PC-3 (cell line): Measurements from ENCODE around the gene DRD2. TPM values are rescaled to one million over a fixed set of nuclear protein-coding genes. Genes with fewer than 3 reads are reported as not detected.

Experiments
- ATAC-seq: fragments of 200-7000 bp; cut with Tn5 transposase; 2 replicates; pipeline ENCODE4 v1.9.1; 2020; ENCODE audit warnings: mild to moderate bottlenecking, moderate library complexity
- BruUV-seq: library from RNA; stranded (reverse); fragments of 400-500 nt; replicated peaks from 2 replicates; lab custom pipeline; 2021; lab: Mats Ljungman, UMichigan
- CTCF ChIA-PET: fragments of 300-600 bp; sonication (Branson Sonifier 250); formaldehyde crosslinking; loops from one replicate; lab custom pipeline; 2022; ENCODE audit warnings: antibody characterized with exemption; lab: Charles Lee
- POLR2A ChIA-PET: fragments of 300-600 bp; sonication (Branson Sonifier 250); formaldehyde crosslinking; loops from one replicate; lab custom pipeline; 2022; ENCODE audit warnings: antibody characterized with exemption; ENCODE audit not compliant: unreplicated experiment; lab: Charles Lee
- DNase-seq: peaks from one replicate; pipeline ENCODE4 v3.0.0-alpha.2; 2015
- H2AFZ ChIP-seq: fragments of 300-600 bp; sonication (generic); 2 replicates; pipeline ENCODE4 v1.6.0; 2016; ENCODE audit warnings: antibody characterized with exemption, low read length
- H3F3A ChIP-seq: fragments of 300-600 bp; sonication (generic); one replicate; pipeline ENCODE4 v1.6.0; 2017; ENCODE audit warnings: antibody characterized with exemption, low read length, control low read depth, mild to moderate bottlenecking; ENCODE audit not compliant: unreplicated experiment
- H3K27ac ChIP-seq: fragments of 300-600 bp; sonication (generic); 2 replicates; pipeline ENCODE4 v1.5.1; 2016; ENCODE audit warnings: mild to moderate bottlenecking, low read length
- H3K27me3 ChIP-seq: fragments of 300-600 bp; sonication (generic); 2 replicates; pipeline ENCODE4 v1.6.1; 2016; ENCODE audit warnings: low read length, mixed read lengths
- H3K36me3 ChIP-seq: fragments of 300-600 bp; sonication (generic); 2 replicates; pipeline ENCODE4 v1.6.1; 2016; ENCODE audit warnings: low read depth, mixed run types, low read length, mixed read lengths
- H3K4me1 ChIP-seq: fragments of 300-600 bp; sonication (generic); 2 replicates; pipeline ENCODE4 v1.5.1; 2016; ENCODE audit warnings: low read length; ENCODE audit not compliant: insufficient read depth
- H3K4me2 ChIP-seq: fragments of 300-600 bp; sonication (generic); 2 replicates; pipeline ENCODE4 v1.6.0; 2016; ENCODE audit warnings: low read length
- H3K4me3 ChIP-seq: fragments of 300-600 bp; sonication (generic); 2 replicates; pipeline ENCODE4 v1.5.1; 2016; ENCODE audit warnings: mild to moderate bottlenecking, low read length, mixed read lengths
- H3K79me2 ChIP-seq: fragments of 300-600 bp; sonication (generic); 2 replicates; pipeline ENCODE4 v1.6.1; 2017; ENCODE audit warnings: low read length, mixed read lengths
- H3K9ac ChIP-seq: fragments of 300-600 bp; sonication (generic); 2 replicates; pipeline ENCODE4 v1.6.0; 2016; ENCODE audit warnings: mild to moderate bottlenecking, low read length
- H3K9me2 ChIP-seq: fragments of 300-600 bp; sonication (generic); replicated peaks from 2 replicates; pipeline ENCODE4 v1.6.1; 2016; ENCODE audit warnings: mixed run types, low read length, mixed read lengths
- H3K9me3 ChIP-seq: fragments of 300-600 bp; sonication (generic); 2 replicates; pipeline ENCODE4 v1.6.1; 2016; ENCODE audit warnings: low read length, mixed read lengths
- H4K20me1 ChIP-seq: fragments of 300-600 bp; sonication (generic); 2 replicates; pipeline ENCODE4 v1.6.1; 2016; ENCODE audit warnings: low read length, mixed read lengths
- CTCF ChIP-seq: fragments of 300-600 bp; sonication (generic); conservative IDR thresholded peaks from 2 replicates; pipeline ENCODE4 v1.5.1; 2017; ENCODE audit warnings: antibody characterized with exemption, low read depth, mild to moderate bottlenecking, low read length
- EZH2 ChIP-seq: fragments of 300-600 bp; sonication (generic); IDR thresholded peaks from one replicate; pipeline ENCODE4 v1.6.1; 2017; ENCODE audit warnings: antibody characterized with exemption, mild to moderate bottlenecking, low read length; ENCODE audit not compliant: unreplicated experiment
- EZH2phosphoT487 ChIP-seq: fragments of 300-600 bp; sonication (generic); IDR thresholded peaks from 2 replicates; pipeline ENCODE4 v1.6.1; 2018; ENCODE audit warnings: mild to moderate bottlenecking, antibody characterized with exemption, low read length, borderline replicate concordance
- intact Hi-C: fragments of 100-400 bp; cut with micrococcal nuclease; formaldehyde crosslinking; loops from 2 replicates; pipeline ENCODE4 v1.9.0; 2023
- total RNA-seq: library from RNA; depleted of rRNA; stranded (reverse); fragments of >200 nt; gene quantifications from 2 replicates; pipeline ENCODE4 v1.2.3, GENCODE V29; 2014

The DRD2 gene
- total RNA-seq, 1 experiment from 2014 or later, result not detected

GRCh38 chr11:113467545-113467944, 7.7 kb downstream of the DRD2 start:
- Histone ChIP-seq H2AFZ (no peak overlapping the region), H3K27me3 (peaks cover 15% of the 10 kb centered on the region), H3F3A (no peaks in the 10 kb centered on the region), H3K36me3 (no peaks in the 10 kb centered on the region), H3K79me2 (no peaks in the 10 kb centered on the region), H3K4me1 (peaks cover 25% of the 10 kb centered on the region), H3K9me2 (no peaks in the 10 kb centered on the region), H3K9ac (no peak overlapping the region), H3K27ac (no peak overlapping the region), H3K4me2 (no peak overlapping the region), H4K20me1 (no peaks in the 10 kb centered on the region), H3K9me3 (no peaks in the 10 kb centered on the region), H3K4me3 (no peak overlapping the region)
- CTCF ChIA-PET, result no interaction called here
- POLR2A ChIA-PET, result no interaction called here
- DNase-seq, result no peak
- TF ChIP-seq EZH2phosphoT487, result no peak
- no peak for TF ChIP-seq CTCF
- TF ChIP-seq EZH2, result no peak
- ATAC-seq, result no peak
- no TSS peak for BruUV-seq
- intact Hi-C loops, result no loop called here

GRCh38 chr11:113465786-113466185, 9.4 kb downstream of the DRD2 start:
- peaks cover 25% of the 10 kb centered on the region for H3K4me1 ChIP-seq
- no TSS peak for BruUV-seq
- DNase-seq, result peak; percentile 74
- no peaks in the 10 kb centered on the region for H3K27me3 ChIP-seq
- no peak overlapping the region for H3K4me3 ChIP-seq
- H3K36me3 ChIP-seq, result no peaks in the 10 kb centered on the region
- ATAC-seq, result peak; percentile 49; the same call in 1 of the 2 replicates
- no peak overlapping the region for H2AFZ ChIP-seq
- no peak overlapping the region for H3K9ac ChIP-seq
- TF ChIP-seq EZH2phosphoT487 (no peak), CTCF (no peak), EZH2 (no peak)
- CTCF ChIA-PET, result no interaction called here
- POLR2A ChIA-PET, result no interaction called here
- peak overlapping the region; percentile 17; the same call in 1 of the 2 replicates for H3K4me2 ChIP-seq
- no peaks in the 10 kb centered on the region for H4K20me1 ChIP-seq
- no peak overlapping the region for H3K27ac ChIP-seq
- H3F3A ChIP-seq, result no peaks in the 10 kb centered on the region
- H3K9me2 ChIP-seq, result no peaks in the 10 kb centered on the region
- no peaks in the 10 kb centered on the region for H3K79me2 ChIP-seq
- H3K9me3 ChIP-seq, result no peaks in the 10 kb centered on the region
- intact Hi-C loops, result no loop called here

- H3K9me2 ChIP-seq, result no peaks in the 10 kb centered on the region
- no peak overlapping the region for H3K4me3 ChIP-seq
- H3K9me3 ChIP-seq, result no peaks in the 10 kb centered on the region
- H4K20me1 ChIP-seq, result no peaks in the 10 kb centered on the region
- POLR2A ChIA-PET, result no interaction called here
- peaks cover 25% of the 10 kb centered on the region for H3K4me1 ChIP-seq
- H3K27me3 ChIP-seq, result no peaks in the 10 kb centered on the region
- peak overlapping the region; percentile 6; the same call in 1 of the 2 replicates for H3K4me2 ChIP-seq
- H2AFZ ChIP-seq, result no peak overlapping the region
- H3F3A ChIP-seq, result no peaks in the 10 kb centered on the region
- no peak for TF ChIP-seq EZH2phosphoT487
- no peak for TF ChIP-seq CTCF
- TF ChIP-seq EZH2, result no peak
- no peak overlapping the region for H3K9ac ChIP-seq
- DNase-seq, result peak; percentile 64
- no peaks in the 10 kb centered on the region for H3K79me2 ChIP-seq
- CTCF ChIA-PET, result no interaction called here
- no peak for ATAC-seq
- BruUV-seq, result no TSS peak
- no peaks in the 10 kb centered on the region for H3K36me3 ChIP-seq
- intact Hi-C loops, result no loop called here
- no peak overlapping the region for H3K27ac ChIP-seq
Measured at GRCh38 chr11:113464416-113464815, 10.8 kb downstream of the DRD2 start.
